OCI-LY7 (cell line): ENCODE measurements around the gene VSNL1.

Experiments
- CTCF ChIP-seq: fragments of 200-600 bp; sonication (generic); conservative IDR thresholded peaks from 2 replicates; pipeline ENCODE4 v1.5.1; 2014; ENCODE audit warnings: mild to moderate bottlenecking, antibody characterized with exemption, low read length, moderate library complexity, mixed read lengths
- EZH2phosphoT487 ChIP-seq: fragments of 200-600 bp; sonication (generic); IDR thresholded peaks from 2 replicates; pipeline ENCODE4 v1.6.1; 2018; ENCODE audit warnings: low read depth, borderline replicate concordance, mild to moderate bottlenecking, mixed run types, antibody characterized with exemption, low read length, moderate library complexity, mixed read lengths

GRCh38 chr2:17646838-17647701 lies 106.6 kb downstream of the VSNL1 start:
- TF ChIP-seq CTCF (no peak), EZH2phosphoT487 (no peak)
